ENCODE results near the gene SLC6A11.

SLC6A11 gene

DNA sequence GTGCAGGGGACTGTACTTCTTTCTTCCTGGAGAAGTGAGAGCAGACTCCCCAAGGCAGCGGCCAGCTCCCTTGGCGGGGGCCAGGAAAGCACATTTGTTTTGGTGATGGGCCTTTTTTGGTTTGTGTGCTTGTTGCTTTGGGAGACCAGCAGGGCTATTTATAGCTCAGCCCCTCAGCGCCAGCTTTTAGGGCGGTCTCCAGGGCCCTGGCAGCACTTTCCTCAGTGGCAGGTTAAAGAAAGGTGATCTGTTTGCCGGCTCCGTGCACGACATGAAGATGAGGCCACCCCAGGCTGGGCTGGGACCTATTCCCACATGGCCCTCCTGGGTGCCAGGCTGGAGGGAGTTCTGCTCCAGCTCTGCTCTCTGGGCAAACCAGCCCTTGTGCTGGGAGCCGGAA is 21.8 kb downstream of the SLC6A11 start:
- DNase-seq: peak in 31 of 58 donors; percentile 21 to 81 (median 49)

- DNase-seq: no peak
These were observed 23.1 kb downstream of the SLC6A11 start for GRCh38 chr3:10839167-10839566.

DNA sequence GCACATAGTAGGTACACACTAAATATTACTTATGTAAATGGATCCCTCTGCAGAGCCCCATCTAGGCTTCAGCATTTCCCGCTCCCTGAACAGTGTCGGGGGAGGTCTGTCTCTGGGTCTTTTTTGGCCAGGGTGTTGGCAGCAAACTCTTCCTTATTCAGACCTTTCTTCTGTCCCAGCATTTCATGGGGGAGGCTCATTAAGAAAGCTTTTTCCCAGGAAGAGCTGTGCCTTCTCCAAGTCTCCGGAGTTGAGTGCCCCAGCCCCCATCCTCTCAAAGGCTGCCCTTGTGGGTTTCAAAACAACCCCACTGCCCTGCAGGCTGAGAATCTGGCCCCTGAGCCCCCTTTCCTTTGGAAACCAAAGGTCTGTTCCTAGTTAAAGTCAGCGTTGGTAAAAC is 25.1 kb downstream of the SLC6A11 start:
- peak in 14 of 58 donors; percentile 4 to 64 (median 31) for DNase-seq

DNA sequence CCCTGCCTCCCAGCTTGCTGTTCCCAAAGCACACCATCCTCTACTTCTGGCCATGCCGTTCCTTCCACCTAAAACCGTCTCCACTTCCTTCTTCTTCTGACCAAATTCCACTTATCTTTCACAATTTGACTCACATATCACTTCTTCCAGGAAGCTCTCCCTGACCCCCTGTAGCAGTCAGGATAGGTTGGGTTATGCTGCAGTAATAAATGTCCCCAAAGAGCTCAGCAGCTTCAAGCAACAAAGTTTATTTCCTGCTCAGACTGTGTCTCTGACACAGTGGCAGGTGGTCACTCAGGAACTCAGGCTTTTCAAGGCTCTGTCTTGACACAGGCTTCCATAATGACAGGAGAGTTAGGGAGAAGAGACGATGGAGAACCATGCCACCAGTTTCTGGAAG is 27.4 kb downstream of the SLC6A11 start:
- DNase-seq: no peak

GRCh38 chr3:10845001-10845761 is 29.2 kb downstream of the SLC6A11 start:
- peak in 20 of 58 donors; percentile 8 to 65 (median 37) for DNase-seq

GRCh38 chr3:10845839-10846656 is 30.0 kb downstream of the SLC6A11 start:
- no peak for DNase-seq

GRCh38 chr3:10846657-10846975 is 30.6 kb downstream of the SLC6A11 start:
- DNase-seq: no peak

DNA sequence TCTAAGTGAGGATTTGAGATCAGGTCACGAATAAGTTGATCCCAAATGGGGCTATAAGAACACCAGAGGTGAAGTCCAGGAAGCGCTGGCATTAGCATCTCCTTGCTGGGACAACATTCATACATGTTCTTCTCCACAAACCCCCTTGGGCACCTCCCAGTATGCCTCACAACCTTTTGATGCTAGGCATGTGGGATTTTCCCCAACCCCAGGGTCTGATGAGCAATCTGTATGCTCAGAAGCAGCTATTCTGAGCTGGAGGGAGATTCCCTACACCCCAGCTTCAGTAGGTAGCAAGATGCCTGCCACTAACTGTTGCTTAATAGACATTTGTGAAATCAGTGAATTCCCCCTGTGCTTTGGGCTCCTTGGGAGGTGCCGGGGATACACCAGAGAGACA is 32.2 kb downstream of the SLC6A11 start:
- DNase-seq: no peak

DNA sequence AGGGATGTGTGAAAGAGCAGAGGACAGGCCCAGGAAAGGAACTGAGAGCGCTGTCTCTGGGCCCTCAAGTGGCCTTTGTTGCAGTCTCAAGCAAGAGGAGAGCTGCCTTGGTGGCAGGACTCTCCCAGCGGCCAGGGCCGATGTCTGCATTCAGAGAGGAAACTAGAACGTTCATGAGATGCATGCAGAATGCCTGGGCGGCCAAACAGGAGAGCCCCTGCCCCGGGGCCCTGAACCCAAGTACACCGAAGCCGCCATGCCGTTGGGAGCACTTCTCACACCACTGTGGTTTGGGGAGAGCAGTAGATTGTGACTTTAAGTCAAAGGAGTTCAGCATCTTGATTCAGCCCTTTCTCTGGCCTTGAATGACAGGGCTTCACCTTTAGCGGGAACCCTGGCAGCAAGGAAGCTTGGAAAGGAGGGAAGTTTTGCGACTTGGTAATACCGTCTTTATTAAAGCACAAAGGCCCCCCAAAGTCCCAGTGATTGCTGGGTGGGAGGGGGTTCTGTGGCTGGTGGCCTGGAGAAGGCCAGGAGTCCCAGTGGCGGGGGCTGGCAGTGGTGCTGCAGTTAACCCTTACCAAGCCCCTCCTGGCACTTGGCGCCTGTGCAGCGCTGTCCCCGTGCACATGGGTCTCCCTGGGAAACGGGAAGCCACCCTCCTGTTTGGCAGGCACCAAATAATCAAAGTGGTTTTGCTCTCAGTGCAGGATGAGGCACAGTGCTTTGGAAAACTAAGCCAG is 36.2 kb downstream of the SLC6A11 start:
- peak in 33 of 58 donors; percentile 8 to 80 (median 44) for DNase-seq

DNA sequence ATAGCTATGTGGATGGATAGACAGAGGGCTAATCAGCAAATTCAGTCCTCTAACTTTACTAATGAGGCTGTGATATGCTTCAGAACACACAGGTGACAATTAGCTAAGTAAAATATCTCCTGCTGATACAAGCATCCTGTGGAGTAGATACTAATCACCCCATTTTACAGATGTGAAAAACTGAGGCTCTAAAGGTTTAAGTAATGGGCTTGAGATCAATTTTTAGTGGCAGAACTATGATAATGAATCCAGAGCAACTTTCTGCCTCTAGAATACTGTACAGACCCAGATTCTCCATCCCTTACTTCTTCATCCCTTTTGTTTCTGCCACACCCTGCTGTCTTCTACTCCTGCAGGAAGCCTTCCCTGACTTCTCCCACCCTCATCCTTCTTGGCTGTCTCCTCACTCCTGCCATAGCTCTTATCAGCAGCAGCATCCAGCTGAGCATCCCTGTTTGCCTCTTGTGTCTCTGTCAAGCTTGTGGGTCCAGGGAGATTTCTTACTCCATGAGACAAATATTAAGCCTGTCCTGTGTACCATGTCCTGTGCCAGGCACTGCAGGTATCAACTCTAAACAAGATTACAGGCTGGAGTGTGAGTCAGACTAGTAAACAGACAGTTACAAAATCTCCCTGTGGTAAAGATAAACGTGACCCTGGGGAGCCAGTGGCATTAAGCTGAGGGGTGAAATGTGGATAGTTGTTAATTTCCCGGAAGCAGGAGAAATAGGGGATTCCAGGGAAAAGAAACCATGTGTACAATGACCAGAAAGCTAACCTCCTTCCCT is 39.2 kb downstream of the SLC6A11 start:
- no peak for DNase-seq

GRCh38 chr3:10855871-10856662 is 40.0 kb downstream of the SLC6A11 start:
- no peak for DNase-seq

DNA sequence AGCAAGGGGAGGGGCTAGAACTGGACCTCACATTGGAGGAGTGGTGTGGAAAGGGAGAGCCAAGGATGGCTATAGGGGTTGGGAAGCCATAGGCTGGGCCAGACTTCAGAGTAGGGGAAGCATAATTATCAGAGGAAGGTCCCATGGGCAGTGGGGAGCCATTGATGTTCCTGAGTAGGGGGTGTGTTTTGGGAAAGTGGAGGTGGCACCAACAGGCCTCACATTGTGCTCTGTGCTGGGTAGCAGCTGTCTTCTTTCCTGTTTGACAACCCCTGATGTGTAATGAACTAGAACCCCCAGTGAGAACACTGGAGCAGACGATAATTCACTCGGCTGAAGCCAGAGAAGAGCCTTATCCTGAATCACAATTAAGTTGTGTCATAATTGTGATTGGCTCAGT is 41.2 kb downstream of the SLC6A11 start:
- no peak for DNase-seq

GRCh38 chr3:10858091-10858490 is 42.1 kb downstream of the SLC6A11 start:
- no peak for DNase-seq

GRCh38 chr3:10867384-10867783 is 51.4 kb downstream of the SLC6A11 start:
- DNase-seq: no peak

DNA sequence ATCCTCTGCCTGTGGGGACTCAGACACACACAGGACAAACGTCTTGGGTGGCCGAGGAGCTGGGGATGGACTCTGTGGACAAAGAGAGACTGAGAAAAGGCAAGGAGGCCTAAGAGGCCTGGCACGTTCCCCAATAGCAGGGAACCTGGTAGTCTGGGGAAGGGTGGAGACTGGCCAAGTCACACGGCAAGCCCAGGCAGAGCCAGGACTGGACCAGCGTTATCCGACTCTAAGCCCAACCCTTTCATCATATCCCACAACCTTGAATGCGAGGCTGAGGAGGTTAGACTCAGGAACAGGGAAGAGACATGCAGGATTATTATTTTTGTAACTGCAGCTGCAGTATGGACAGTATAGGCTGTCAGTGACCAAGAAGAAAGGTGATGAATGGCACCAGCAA is 53.4 kb downstream of the SLC6A11 start:
- no peak for DNase-seq

- no peak for DNase-seq
These were observed 54.3 kb downstream of the SLC6A11 start for GRCh38 chr3:10870296-10870695.

DNA sequence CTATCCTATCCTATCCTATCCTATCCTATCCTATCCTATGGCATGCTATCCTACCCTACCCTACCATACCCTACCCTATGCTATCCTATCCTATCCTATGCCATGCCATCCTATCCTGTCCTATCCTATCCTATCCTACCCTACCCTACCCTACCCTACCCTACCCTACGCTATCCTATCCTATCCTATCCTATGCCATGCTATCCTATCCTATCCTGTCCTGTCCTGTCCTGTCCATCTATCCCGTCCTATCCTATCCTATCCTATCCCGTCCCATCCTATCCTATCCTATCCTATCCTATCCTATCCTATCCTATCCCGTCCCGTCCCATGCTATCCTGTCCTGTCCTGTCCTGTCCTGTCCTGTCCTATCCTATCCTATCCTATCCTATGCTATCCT is 57.4 kb downstream of the SLC6A11 start:
- no peak for DNase-seq

DNA sequence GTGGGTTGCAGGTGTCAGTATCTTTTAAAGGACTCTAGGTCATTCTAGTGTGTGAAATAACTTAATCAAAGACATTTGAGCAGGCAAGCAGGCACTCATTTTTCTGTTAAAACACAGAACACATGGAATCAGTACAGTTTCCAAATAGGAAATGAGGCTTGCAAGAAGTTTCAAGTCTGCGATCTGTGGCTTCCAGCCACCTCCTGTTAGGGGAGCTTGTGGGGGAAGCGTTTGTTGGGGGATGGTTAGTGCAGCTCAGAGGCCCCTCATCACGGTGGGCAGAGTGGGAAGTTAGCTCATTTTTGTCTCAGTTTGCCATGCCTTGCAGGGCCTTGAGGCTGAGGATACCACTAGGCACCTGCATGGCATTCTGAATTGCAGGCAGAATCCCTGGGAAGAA is 59.9 kb downstream of the SLC6A11 start:
- DNase-seq: no peak

DNA sequence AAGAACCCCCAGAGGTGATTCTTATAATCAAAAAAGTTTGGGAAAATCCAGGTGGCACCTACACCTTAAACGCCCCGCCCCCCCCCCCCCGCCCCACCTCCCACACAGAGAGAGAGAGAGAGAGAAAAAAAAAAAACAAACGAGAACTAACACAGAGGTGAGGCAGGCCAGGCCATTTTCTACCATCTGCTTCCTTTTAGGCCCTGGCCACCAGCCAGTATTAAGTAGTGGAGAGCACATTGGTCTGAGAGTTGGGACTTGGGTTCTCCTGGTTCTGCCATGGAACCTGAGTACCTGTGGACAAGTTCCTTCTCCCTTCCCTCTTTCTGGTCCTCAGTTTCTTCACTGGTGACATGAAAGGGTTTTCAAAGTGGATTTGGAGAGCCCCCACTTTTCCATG is 60.6 kb downstream of the SLC6A11 start:
- DNase-seq: no peak

- peak in 1 of 58 donors; percentile 18 for DNase-seq
These were observed 66.8 kb downstream of the SLC6A11 start for GRCh38 chr3:10882851-10883250.
